ENCODE data around the gene POLA2. TPM values are rescaled to one million over a fixed set of nuclear protein-coding genes. Genes with fewer than 3 reads are reported as not detected.

The POLA2 gene
- total RNA-seq, 2 experiments from 2014 or later, result 79.8 to 89.5 TPM

Other genes with a start within 250 kb of the POLA2 start
- gene ARL2, start 247.8 kb upstream of the POLA2 start, total RNA-seq, result 10 to 100 TPM; 74.1 to 86.9 TPM
- gene SNX15, start 234.5 kb upstream of the POLA2 start, total RNA-seq, result 10 to 100 TPM; 18.9 to 29.2 TPM
- gene SAC3D1, start 220.8 kb upstream of the POLA2 start, total RNA-seq, result 10 to 100 TPM; 24.3 to 27.2 TPM
- 10 to 100 TPM; 14.8 to 15.3 TPM for gene NAALADL1, start 203.4 kb upstream of the POLA2 start, total RNA-seq
- gene CDCA5, start 177.9 kb upstream of the POLA2 start, total RNA-seq, result 100 to 1,000 TPM; 128 to 147 TPM
- gene ZFPL1, start 177.7 kb upstream of the POLA2 start, total RNA-seq, result 10 to 100 TPM; 28.3 to 32.4 TPM
- gene VPS51, start 165.7 kb upstream of the POLA2 start, total RNA-seq, result 100 to 1,000 TPM; 104 to 116 TPM
- gene TM7SF2, start 150.1 kb upstream of the POLA2 start, total RNA-seq, result 10 to 100 TPM; 21.0 to 26.2 TPM
- gene ZNHIT2, start 144.3 kb upstream of the POLA2 start, total RNA-seq, result 10 to 100 TPM; 10.5 to 13.5 TPM
- gene FAU, start 139.8 kb upstream of the POLA2 start, total RNA-seq, result 100 to 1,000 TPM; 899 to 972 TPM
- 10 to 100 TPM; 42.0 to 61.7 TPM for gene MRPL49, start 139.6 kb upstream of the POLA2 start, total RNA-seq
- gene SYVN1, start 127.4 kb upstream of the POLA2 start, total RNA-seq, result 10 to 100 TPM; 34.4 to 35.1 TPM
- gene SPDYC, start 91.7 kb upstream of the POLA2 start, total RNA-seq, result not detected
- gene CAPN1, start 80.0 kb upstream of the POLA2 start, total RNA-seq, result 100 to 1,000 TPM; 137 to 174 TPM
- 1 to 10 TPM in 1 of 2 experiments, not detected in 1; 1.4 TPM for gene CDC42EP2, start 52.9 kb downstream of the POLA2 start, total RNA-seq
- 10 to 100 TPM; 81.4 to 87.2 TPM for gene DPF2, start 71.9 kb downstream of the POLA2 start, total RNA-seq
- gene TIGD3, start 92.8 kb downstream of the POLA2 start, total RNA-seq, result 1 to 10 TPM; 1.1 TPM
- 10 to 100 TPM; 19.4 to 25.1 TPM for gene SLC25A45, start 120.7 kb downstream of the POLA2 start, total RNA-seq
- gene FRMD8, start 124.7 kb downstream of the POLA2 start, total RNA-seq, result 10 to 100 TPM; 52.0 to 56.7 TPM
- 100 to 1,000 TPM; 525 to 618 TPM for gene NEAT1, start 160.8 kb downstream of the POLA2 start, total RNA-seq
- 1,000 to 10,000 TPM; 4,026 to 5,234 TPM for gene MALAT1, start 237.1 kb downstream of the POLA2 start, total RNA-seq

All from activated CD8-positive, alpha-beta memory T cell treated with anti-CD3 and anti-CD28 coated beads, Interleukin-2, amount 10 ng/mL, durations not matched to agents 7 days and 5 days (primary cell).